AG10803 (cell line): ENCODE data around the gene EXOC3L2.

ENCODE experiments used
- DNase-seq: peaks from one replicate; pipeline ENCODE4 v3.0.0; 2010; ENCODE audit warnings: low read depth
- H3K4me3 ChIP-seq: 2 replicates; pipeline ENCODE4 v1.5.1; 2011; ENCODE audit warnings: mild to moderate bottlenecking, low read length, control low read depth
- TF ChIP-seq, protein P1 (sequence below): conservative IDR thresholded peaks from 2 replicates; pipeline ENCODE4 v1.5.1; 2011; ENCODE audit warnings: mild to moderate bottlenecking, low read length, control low read depth, inconsistent platforms

The EXOC3L2 gene

DNA sequence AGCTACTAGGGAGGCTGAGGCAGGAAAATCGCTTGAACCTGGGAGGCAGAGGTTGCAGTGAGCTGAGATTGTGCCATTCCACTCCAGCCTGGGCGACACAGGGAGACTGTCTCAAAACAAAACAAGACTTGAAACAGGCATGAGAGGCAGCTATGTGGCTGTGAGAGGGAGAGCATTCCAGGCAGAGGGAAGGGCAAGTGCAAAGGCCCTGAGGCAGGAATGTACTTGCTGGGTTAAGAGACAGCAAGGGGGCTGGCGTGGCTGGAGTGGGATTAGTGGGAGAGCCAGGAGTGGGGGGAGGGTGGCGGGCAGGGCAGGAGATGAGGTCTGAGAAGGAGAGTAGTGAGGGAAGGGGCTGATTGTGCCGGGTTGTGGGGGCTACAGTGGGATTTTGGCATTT, 21.3 kb downstream of the EXOC3L2 start:
- TF ChIP-seq, protein P1, sequence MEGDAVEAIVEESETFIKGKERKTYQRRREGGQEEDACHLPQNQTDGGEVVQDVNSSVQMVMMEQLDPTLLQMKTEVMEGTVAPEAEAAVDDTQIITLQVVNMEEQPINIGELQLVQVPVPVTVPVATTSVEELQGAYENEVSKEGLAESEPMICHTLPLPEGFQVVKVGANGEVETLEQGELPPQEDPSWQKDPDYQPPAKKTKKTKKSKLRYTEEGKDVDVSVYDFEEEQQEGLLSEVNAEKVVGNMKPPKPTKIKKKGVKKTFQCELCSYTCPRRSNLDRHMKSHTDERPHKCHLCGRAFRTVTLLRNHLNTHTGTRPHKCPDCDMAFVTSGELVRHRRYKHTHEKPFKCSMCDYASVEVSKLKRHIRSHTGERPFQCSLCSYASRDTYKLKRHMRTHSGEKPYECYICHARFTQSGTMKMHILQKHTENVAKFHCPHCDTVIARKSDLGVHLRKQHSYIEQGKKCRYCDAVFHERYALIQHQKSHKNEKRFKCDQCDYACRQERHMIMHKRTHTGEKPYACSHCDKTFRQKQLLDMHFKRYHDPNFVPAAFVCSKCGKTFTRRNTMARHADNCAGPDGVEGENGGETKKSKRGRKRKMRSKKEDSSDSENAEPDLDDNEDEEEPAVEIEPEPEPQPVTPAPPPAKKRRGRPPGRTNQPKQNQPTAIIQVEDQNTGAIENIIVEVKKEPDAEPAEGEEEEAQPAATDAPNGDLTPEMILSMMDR = no peak
- DNase-seq = no peak
- H3K4me3 ChIP-seq = no peak overlapping the region

GRCh38 chr19:45222724-45223123, 22.5 kb downstream of the EXOC3L2 start:
- TF ChIP-seq, protein P1 = no peak
- no peak overlapping the region for H3K4me3 ChIP-seq
- DNase-seq = no peak

GRCh38 chr19:45218911-45219743, 26.1 kb downstream of the EXOC3L2 start:
- TF ChIP-seq, protein P1 = no peak
- H3K4me3 ChIP-seq = no peak overlapping the region
- DNase-seq = peak; percentile 24

- DNase-seq = no peak
- H3K4me3 ChIP-seq = no peak overlapping the region
- TF ChIP-seq, protein P1 = no peak
Measured at GRCh38 chr19:45218426-45218825, 26.8 kb downstream of the EXOC3L2 start.

GRCh38 chr19:45217957-45218334, 27.3 kb downstream of the EXOC3L2 start:
- H3K4me3 ChIP-seq = no peak overlapping the region
- TF ChIP-seq, protein P1 = no peak
- no peak for DNase-seq

DNA sequence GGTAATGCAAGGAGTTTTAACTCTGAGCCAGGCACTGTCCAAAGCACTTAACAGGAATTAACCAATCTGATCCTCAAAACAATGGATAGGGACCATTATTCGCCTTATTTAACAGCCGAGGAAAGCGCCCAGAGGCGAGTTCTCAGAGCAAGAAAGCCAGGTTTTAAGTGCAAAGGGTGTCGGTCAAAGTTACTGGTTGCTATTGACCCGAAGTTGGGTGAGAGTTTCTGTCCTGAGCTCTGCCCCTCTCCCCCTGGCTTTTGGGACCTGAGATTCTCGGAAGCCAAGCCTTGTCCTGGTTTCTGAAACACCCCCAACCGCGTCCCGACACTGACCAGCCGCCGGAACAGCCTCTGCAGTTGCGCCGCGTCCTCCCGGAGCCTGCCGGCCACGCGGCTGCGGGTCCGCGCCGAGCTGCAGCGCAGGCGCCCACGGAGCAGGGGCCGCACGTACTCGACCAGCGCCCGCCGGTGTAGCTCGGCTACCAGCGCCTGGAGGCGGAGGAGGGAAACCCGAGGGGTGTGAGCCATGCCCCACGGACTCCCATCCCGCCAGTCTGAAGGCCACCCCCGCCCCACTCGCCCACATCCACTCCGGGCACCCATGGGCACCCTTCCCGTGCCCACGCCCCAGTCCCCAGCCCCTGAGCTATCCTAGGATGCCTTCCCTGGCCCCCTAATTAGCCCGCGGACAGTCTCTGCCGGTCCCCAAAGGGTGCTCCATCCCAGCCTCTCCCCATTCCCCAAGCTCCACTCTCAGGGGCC, 27.8 kb downstream of the EXOC3L2 start:
- TF ChIP-seq, protein P1 = no peak
- H3K4me3 ChIP-seq = no peak overlapping the region

More for the DNA sequence above, 27.8 kb downstream of the EXOC3L2 start:
- no peak for DNase-seq
